Activated gamma-delta T cell treated with anti-CD3 and anti-CD28 coated beads, Interleukin-2, amount 50 U/mL, for 16 hours (primary cell): ENCODE data around the gene INTS7.

ENCODE experiments used
- DNase-seq: peaks from one replicate; pipeline ENCODE4 v3.0.0-alpha.2; 2020; ENCODE audit warnings: low read depth

INTS7 gene

DNA sequence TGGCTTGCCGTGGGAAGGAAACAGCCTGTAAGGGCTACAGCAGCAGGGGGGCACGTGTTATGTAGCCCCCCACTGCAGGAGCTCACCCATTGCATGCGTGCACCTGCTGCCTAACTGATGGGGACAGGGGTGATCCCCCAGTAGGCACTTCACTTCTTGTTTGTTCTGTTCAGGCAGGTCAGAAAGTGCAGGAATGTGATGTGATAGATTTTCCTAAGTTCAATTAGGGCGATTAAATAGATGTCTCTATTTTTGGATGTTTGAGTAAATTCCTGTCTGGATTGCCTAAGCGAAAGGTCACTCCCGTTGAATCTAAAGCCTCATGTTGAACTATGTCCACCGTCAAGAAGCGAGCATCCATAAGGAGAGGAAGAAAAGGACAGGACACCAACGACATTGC is 126.0 kb downstream of the INTS7 start:
- no peak for DNase-seq

DNA sequence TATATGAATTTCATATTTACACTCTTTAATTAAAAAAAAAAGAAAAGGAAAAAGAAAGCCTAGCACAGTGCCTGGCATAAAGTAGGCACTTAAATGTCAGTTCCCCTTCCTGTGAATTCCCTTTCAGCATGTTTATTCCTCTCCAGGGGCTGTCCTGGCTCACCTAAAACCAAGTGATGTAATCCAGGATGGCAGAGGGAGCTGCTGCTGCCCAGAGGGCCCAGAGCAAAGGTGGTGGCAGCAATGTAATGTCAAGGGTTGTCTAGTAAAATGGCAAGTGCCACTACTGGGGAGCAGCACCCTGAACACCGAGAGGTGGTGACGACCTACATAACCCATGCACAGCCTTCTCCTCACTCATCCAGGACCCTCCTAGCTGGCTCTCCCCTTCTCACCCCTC is 126.4 kb downstream of the INTS7 start:
- no peak for DNase-seq

DNA sequence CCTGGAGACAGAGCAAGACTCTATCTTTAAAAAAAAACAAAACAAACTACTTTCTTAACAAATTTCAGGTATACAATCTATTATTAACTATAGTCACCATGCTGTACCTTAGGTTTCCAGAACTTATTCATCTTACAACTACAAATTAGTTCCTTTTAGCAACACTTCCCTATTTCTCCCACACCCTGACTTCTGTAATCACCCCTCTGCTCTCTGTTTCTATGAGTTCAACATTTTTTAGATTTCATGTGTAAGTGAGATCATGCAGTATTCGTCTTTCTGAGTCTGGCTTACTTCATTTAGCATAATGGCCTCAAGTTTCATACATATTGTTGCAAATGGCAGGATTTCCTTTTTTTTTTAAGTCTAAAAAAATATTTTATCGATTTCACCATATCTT is 126.9 kb downstream of the INTS7 start:
- DNase-seq, result no peak

DNA sequence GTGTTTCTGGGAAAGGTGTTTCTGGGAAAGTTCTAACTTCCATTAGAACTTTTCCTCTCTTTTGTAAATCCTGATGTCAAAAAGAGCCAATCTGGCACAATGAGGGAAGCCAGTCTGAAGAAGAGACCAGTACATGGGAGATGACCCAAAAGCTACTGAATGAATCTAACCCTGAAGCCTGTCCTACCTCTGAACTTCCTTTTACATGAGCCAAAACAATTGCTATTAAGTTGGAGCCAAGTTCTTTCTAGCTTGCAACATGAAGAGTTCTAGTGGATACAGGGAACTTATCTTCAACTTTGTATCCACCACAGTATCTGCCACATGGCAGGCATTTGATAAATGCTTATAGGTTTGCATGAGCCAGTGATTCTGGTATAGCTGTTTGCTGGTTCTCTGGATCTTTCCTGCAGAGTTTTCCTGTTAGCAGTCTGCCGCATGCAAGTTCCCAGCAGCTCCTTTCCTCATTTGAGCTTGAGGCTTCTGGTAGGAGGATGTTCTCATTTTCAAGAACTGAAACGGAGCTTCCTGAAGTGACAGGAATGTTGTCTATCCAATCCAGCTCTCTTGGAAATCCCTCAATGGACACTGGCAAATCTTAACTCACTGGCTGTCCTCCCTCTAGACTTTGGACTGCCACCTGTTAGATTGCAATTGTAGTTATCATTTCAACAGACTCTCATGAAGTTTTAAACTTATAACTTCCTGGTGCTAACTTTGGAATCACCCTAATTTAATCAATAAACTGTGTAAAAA is 131.7 kb downstream of the INTS7 start:
- DNase-seq, result no peak

DNA sequence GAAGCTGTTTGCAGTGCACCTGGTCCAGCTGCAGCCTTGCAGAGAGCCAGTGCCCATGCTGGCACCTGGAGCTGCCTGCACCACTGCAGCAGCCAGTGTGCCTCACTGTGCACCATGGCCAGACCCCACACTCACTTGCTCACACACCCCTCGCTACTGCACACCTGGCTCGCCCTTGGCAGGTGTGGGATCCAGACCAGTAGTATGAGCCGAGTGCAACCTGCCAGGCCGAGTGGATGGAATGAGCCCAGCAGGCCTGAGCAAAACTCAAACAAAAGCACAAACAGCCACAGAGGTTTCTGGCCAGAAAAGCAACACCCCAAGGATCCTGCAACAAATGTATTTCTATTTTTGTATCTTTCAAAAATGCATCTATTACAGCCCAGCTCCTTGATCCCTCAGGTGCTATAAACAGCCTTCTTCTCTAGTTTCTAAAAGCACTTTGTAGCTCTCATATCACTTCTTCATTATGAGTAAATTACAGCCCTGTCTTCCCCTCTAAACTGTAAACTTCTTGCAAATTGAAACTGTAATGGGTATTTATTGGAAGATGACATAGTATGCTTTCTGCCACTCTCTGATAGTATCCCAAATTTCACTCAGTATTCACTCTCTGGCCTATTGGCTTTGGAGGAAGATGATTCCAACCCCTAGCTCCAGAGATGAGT is 132.6 kb downstream of the INTS7 start:
- no peak for DNase-seq

DNA sequence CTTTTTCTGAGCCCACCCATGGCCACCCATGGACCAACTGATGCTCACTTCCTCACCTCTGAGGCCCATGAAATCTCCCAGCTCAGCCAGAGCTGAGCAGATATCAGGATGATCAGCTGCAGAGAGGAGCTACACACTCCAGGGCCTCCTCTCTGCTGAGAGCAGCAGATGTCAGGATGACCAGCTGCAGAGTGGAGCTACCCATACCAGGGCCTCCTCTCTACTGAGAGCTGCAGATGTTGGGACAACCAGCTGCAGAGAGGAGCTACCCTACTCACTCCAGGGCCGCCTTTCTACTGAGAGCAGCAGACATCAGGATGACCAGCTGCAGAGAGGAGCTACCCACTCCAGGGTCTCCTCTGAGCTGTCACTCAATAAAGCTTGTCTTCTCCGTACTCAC is 133.4 kb downstream of the INTS7 start:
- DNase-seq, result no peak

DNA sequence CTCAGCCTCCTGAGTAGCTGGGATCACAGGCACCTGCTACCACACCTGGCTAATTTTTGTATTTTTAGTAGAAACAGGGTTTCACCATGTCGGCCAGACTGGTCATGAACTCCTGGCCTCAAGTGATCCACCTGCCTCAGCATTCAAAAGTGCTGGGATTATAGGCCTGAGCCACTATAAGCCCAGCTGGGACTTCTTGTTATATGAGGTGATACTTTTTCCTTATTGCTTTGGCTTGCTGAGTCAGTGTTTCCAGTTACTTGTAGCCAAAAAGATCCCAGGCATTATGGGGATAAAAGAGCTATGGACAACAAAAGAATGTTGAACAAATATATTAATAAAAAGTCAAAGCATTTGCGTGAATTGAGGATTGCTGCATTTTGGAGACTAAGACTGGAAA is 134.9 kb downstream of the INTS7 start:
- no peak for DNase-seq

DNA sequence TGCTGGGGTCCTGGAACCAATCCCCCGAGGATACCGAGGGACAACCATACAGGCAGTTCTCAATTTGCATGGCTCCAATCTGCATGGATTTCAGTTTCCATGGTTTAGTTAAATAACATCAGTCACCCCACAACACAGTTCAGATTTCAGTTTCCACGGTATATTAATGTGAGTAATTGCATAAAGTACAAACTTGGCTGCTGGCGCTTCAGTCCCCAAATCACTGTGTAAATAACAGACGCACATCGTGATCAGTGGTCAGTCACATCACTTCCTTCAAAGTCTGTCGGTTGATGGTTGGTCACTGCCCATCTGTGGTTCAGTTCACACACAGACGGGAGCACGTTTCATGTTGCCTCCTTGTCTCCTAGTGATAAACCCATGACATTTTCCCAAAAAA is 138.4 kb downstream of the INTS7 start:
- no peak for DNase-seq

DNA sequence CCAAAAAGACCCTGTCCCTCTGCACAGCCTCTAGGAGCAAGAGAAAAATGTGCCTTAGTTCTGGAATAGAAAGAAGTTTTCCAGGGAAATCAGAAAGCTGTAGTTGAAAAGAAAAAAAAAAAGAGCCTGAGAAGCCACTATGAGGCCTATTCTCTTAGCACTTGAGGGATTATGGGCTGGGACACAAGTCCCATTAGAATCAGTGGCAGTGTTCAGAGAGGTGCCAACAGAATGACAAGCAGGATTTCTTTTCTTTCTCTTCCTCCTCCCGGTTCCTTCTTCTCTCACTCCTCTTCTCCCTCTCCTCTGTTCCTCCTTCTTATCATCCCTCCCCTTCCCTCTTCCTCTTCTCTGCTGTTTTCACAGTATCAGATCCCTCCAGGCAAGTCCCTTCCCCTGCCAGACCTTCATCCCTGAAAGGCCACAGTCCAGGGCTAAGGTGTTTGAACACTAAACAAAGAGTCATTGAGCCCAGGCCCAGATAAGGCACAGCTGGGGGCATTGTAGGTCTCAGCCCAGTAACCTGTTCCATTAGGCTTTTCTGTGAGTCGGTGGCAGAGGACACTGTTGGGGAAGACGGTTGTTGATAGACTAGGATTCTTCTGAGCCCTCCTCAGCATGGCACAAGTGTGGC is 140.1 kb downstream of the INTS7 start:
- DNase-seq, result no peak

DNA sequence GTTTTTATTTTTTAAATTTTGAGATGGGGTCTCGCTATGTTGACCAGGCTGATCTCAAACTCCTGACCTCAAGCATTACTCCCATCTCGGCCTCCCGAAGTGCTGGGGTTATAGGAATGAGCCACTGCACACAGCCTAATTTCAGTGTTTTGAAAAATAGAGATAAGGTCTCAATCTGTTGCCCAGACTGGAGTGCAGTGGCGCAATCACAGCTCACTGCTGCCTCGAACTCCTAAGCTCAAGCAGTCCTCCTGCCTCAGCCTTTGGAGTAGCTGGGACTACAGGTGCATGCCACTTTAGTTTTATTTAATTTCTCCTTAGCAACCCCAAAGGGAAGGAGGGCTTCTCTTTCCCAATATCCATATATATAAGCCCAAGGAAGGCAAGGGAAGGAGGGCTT is 141.0 kb downstream of the INTS7 start:
- DNase-seq, result no peak

DNA sequence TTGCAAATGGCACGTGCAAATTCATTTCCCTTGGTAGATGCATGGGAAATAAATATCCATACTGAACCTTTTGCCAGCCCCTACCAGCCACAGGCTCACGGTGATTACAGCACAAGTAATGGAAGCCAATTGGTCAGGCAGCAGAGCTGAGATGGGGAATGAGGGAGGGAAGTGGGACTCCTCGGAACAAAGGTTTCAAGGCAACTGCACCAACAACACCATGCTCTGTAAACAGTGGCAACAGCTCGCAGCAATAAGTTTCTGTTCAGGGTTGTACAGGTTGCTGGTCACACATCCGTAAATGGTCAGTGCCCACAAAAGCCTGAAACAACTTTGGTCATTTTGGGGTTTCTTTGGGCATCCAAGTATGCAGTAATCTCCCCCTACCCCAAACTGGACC is 142.1 kb downstream of the INTS7 start:
- DNase-seq, result no peak

DNA sequence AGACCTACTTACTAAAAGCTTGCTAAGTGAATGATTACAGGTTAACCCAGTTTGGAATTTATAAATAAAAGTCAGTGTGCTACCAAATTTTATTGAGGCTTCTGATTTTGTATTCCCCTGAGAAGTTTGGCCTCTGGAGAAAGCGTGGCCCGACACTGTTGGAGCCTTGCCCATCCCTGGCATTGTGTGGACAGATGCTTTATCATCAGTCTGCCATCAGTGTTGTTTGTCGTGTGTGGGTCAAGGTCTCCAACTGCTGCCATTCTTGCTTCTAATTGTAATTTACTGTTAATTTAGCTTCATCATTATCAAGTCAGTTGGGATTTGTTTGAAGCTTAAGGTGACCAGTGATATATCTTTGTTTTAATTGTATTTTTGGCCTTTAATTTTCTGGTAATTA is 142.8 kb downstream of the INTS7 start:
- no peak for DNase-seq

DNA sequence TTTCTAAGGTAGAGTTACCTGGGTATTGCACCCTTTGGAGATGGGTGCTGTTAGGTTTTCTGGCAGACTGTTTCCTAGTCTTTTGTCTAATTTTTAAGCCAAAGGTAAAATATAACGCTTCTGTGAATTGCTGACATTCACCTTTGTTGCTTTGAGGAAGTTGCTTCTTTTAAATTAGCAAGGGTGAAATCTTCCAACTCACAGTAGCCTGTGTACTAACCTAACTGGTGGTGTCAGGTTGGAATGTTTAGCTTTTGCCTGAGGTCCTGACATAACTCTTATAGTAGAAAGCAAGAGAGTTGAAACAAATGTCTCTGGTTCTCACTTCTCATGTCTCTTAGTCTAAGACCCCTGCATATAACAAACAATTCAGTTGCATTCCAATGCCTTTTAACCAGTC is 143.6 kb downstream of the INTS7 start:
- DNase-seq, result no peak
